Measurements from ENCODE around the gene MRTO4. TPM values are rescaled to one million over a fixed set of nuclear protein-coding genes. Genes with fewer than 3 reads are reported as not detected.
"Not testable (repeated sequence)": the region's sequence is repeated elsewhere in the genome, so short reads cannot be mapped to it uniquely, and the experiment has no call there.

MRTO4 gene
- total and polyA plus RNA-seq, 4 donors: 13.9 to 59.1 (median 35.7) TPM

GRCh38 chr1:19287436-19288185 is 36.0 kb downstream of the MRTO4 start:
- peaks cover 0 to 2% (median 0%) of the 10 kb centered on the region in 4 donors for H3K9me3 ChIP-seq (ENCODE audit: control insufficient read depth in 4 of 4, insufficient read depth in 3 of 4, low read length in 3 of 4)
- peaks cover 0 to 2% (median 0%) of the 10 kb centered on the region in 4 donors for H3K36me3 ChIP-seq (ENCODE audit: control insufficient read depth in 4 of 4, insufficient read depth in 4 of 4, low read length in 4 of 4)
- H3K27me3 ChIP-seq (ENCODE audit: control insufficient read depth in 3 of 3, insufficient read depth in 3 of 3, low read length in 2 of 3): peaks cover 0 to 4% (median 0%) of the 10 kb centered on the region in 3 donors
- H3K27ac ChIP-seq (ENCODE audit: low read depth in 1 of 2, low read length in 1 of 2): no peak overlapping the region
- no peak overlapping the region for H3K9ac ChIP-seq (ENCODE audit: insufficient read depth in 1 of 2, low read length in 2 of 2)
- no peak for TF ChIP-seq CTCF (IDR thresholded peaks at IDR 0.05; ENCODE audit: control extremely low read depth, extremely low read depth)
- H3K4me1 ChIP-seq (ENCODE audit: control insufficient read depth in 5 of 5, insufficient read depth in 5 of 5, low read length in 5 of 5): peaks cover 0 to 6% (median 4%) of the 10 kb centered on the region in 5 donors
- DNase-seq (no peak), ATAC-seq (ENCODE audit: insufficient read depth, low FRiP score) (no peak)
- H3K4me3 ChIP-seq: no peak overlapping the region
- WGBS, 2 donors: 95 to 96% methylated on average over 13 of the region's 13 CpGs

- peak; percentile 11 to 39 (median 35) for DNase-seq
- H3K27ac ChIP-seq (ENCODE audit: low read depth in 1 of 2, low read length in 1 of 2); H3K9me3 ChIP-seq (ENCODE audit: control insufficient read depth in 4 of 4, insufficient read depth in 3 of 4, low read length in 3 of 4); H3K4me3 ChIP-seq; H3K36me3 ChIP-seq (ENCODE audit: control insufficient read depth in 4 of 4, insufficient read depth in 4 of 4, low read length in 4 of 4); H3K27me3 ChIP-seq (ENCODE audit: control insufficient read depth in 3 of 3, insufficient read depth in 3 of 3, low read length in 2 of 3); H3K4me1 ChIP-seq (ENCODE audit: control insufficient read depth in 5 of 5, insufficient read depth in 5 of 5, low read length in 5 of 5): not testable (repeated sequence)
- ATAC-seq (ENCODE audit: insufficient read depth, low FRiP score): peak; percentile 88
- 13 to 19% methylated on average over 58 to 72 of the region's 82 CpGs for WGBS, 2 donors
- peak within 1 kb of the TSS in 1 of 2 donors; percentile 1 for H3K9ac ChIP-seq (ENCODE audit: insufficient read depth in 1 of 2, low read length in 2 of 2)
Observed at GRCh38 chr1:19288324-19289241, 37.0 kb downstream of the MRTO4 start, which contains the start of gene AKR7A3. AKR7A3 (minus strand) TSS chr1:19288770; CDS start chr1:19288709, 61 bp downstream.

GRCh38 chr1:19289244-19289643 is 37.6 kb downstream of the MRTO4 start:
- peaks cover 0 to 3% (median under 1%) of the 10 kb centered on the region in 4 donors for H3K9me3 ChIP-seq (ENCODE audit: control insufficient read depth in 4 of 4, insufficient read depth in 3 of 4, low read length in 3 of 4)
- ATAC-seq (ENCODE audit: insufficient read depth, low FRiP score): no peak
- TF ChIP-seq CTCF (IDR thresholded peaks at IDR 0.05; ENCODE audit: control extremely low read depth, extremely low read depth): no peak
- WGBS, 2 donors: 33 to 69% methylated on average over 2 of the region's 2 CpGs
- H3K27me3 ChIP-seq (ENCODE audit: control insufficient read depth in 3 of 3, insufficient read depth in 3 of 3, low read length in 2 of 3): peaks cover 0 to 4% (median 0%) of the 10 kb centered on the region in 3 donors
- H3K4me1 ChIP-seq (ENCODE audit: control insufficient read depth in 5 of 5, insufficient read depth in 5 of 5, low read length in 5 of 5): peaks cover 0 to 6% (median 4%) of the 10 kb centered on the region in 5 donors
- H3K9ac ChIP-seq (ENCODE audit: insufficient read depth in 1 of 2, low read length in 2 of 2): no peak overlapping the region
- H3K27ac ChIP-seq (ENCODE audit: low read depth in 1 of 2, low read length in 1 of 2): no peak overlapping the region
- peaks cover 0 to under 1% (median 0%) of the 10 kb centered on the region in 4 donors for H3K36me3 ChIP-seq (ENCODE audit: control insufficient read depth in 4 of 4, insufficient read depth in 4 of 4, low read length in 4 of 4)
- DNase-seq: peak in 1 of 3 donors; percentile 5
- no peak overlapping the region for H3K4me3 ChIP-seq

GRCh38 chr1:19294638-19295037 is 43.0 kb downstream of the MRTO4 start:
- ATAC-seq (ENCODE audit: insufficient read depth, low FRiP score) (no peak), DNase-seq (no peak)
- Histone ChIP-seq H3K9ac (ENCODE audit: insufficient read depth in 1 of 2, low read length in 2 of 2) (no peak overlapping the region), H3K27me3 (ENCODE audit: control insufficient read depth in 3 of 3, insufficient read depth in 3 of 3, low read length in 2 of 3) (peaks cover 0 to 2% (median 0%) of the 10 kb centered on the region in 3 donors), H3K4me1 (ENCODE audit: control insufficient read depth in 5 of 5, insufficient read depth in 5 of 5, low read length in 5 of 5) (no peaks in the 10 kb centered on the region), H3K9me3 (ENCODE audit: control insufficient read depth in 4 of 4, insufficient read depth in 3 of 4, low read length in 3 of 4) (peaks cover 1 to 12% (median 8%) of the 10 kb centered on the region in 4 donors), H3K4me3 (no peak overlapping the region), H3K27ac (ENCODE audit: low read depth in 1 of 2, low read length in 1 of 2) (no peak overlapping the region), H3K36me3 (ENCODE audit: control insufficient read depth in 4 of 4, insufficient read depth in 4 of 4, low read length in 4 of 4) (peaks cover 0 to 5% (median 3%) of the 10 kb centered on the region in 4 donors)
- WGBS, 2 donors: 73 to 95% methylated on average over 2 of the region's 2 CpGs
- no peak for TF ChIP-seq CTCF (IDR thresholded peaks at IDR 0.05; ENCODE audit: control extremely low read depth, extremely low read depth)
